GM21515 (cell line): ENCODE data around the gene TRIM25.

Experiments used
- ATAC-seq: cut with Tn5 transposase; IDR thresholded peaks from one replicate; pipeline ENCODE4 v1.9.1; 2021; ENCODE audit not compliant: unreplicated experiment

TRIM25 gene

DNA sequence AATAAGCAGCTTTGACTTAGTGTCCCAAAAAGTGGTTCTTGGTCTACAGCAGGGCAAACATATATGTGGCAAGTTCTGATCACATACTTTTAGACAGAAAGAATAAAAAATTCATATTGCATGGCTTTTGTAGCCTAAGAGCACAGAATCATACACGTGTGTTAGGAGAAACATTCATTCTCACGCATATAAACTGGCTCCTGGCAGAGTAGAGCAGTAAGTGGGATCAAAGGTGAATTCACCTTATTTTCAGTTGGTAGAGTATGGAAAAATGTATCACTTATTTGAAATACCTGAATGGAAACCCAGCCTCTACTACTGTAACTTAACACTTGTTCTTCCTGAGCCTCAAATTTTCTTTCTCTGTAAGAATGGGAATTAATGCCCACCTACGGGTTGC is 45.1 kb downstream of the TRIM25 start:
- no peak for ATAC-seq

DNA sequence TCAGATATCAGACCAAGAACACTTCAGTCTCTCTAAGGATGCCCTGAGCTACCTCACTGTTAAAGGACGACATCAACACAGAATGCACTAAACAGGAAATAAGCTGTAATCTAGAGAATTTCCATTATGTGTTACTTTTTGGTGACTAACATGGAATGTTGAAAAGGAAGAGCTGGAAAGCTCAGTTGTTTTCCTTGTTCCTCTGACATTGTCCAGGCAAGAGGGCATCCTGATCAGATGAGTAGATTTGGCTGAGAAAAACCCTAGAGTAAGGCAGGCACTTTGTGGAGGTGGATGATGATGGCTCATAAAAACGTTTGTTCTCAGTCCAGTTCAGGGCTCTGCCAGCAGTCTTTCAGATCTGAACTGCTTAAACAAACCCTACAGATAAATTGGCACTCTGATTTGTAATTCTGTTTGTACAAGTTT is 45.9 kb downstream of the TRIM25 start:
- ATAC-seq = no peak

DNA sequence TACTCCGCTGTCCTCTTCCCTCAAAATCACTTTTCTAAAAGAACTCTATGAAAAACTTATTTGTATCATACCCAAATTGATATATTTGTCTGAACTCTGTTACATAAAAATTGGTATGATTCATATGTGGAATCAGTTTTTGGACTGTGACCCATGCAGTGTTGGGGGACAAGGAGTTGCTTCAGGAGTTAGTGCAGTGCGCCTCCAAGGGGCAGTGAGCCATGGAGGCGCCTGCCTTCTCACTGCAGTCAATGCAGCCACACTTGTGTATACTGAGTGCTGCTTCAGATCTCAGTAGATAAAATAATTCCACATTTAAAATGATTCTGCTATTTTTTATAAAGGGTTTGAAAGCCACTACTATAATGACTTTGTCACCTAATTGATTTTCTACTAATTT is 47.4 kb downstream of the TRIM25 start:
- no peak for ATAC-seq

DNA sequence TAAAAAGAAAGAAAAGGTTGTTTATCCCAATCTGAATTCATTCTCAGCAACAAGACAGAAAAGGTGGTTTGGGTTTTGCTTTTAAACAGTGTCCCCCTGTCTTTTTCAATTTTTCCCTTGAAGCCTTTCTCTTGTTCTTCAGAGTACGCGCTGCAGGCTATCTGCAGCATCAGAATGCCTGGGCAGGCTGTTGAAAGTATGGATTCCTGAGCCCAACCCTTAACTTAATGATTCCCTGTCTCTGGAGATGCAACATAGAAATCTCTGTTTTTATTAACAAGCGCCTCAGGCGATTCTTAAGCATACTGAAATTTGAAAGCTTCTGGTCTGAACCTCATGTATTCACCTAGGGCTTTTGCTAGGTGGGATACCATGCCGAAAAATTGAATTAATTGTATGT is 47.8 kb downstream of the TRIM25 start:
- ATAC-seq = no peak

DNA sequence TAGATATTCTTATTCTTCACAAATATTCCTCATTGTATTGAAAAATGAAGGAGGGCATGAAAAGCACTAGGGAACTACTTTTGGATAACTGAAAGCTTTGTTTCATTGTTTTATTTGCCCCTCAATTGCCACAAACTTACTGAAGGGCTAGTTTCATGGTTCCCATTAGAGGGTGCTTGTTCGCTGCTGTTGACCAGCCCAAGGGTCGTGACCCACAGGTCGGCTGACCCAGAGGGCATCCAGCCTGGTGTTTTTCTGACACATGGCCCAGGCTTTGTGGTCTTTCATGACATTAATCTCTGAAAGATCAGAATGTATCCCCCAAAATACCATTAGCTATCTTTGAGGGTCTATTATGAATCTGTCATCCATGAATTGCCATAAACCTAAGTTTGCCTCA is 49.9 kb downstream of the TRIM25 start:
- ATAC-seq = no peak

DNA sequence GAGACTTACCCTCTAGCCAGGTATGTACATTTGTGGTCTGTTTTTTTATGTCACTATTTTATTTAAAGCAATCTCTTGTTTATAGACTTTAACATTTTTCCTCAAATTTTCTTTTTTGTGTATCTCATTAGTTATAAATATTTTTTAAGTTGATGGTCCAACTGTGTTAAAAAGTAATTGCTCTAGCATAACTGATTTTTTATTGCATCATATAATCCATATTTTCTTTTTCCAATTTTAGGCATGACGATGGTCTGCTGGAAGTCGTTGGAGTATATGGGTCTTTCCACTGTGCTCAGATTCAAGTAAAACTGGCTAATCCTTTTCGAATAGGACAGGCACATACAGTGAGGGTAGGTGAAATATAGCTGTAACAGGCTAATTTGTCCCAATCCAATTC is 52.0 kb downstream of the TRIM25 start:
- ATAC-seq = no peak

DNA sequence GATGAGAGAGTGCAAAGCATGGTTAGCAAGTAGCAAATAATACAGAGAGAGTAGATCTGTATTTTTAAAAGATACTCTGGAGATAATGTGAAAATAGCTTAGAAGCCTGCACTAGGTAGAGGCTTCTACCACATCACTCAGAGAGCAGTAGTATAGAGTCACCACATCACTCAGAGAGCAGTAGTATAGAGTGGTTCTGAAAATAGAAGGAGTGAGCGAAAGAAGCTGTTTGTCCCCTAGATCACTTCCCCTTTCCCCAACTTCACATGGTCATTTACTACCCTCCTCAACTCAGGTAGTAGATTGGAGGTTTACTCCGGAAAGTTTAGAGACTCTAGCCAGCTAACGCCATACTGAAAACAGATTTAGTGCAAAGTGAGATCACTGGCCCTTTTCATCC is 62.8 kb downstream of the TRIM25 start:
- no peak for ATAC-seq

DNA sequence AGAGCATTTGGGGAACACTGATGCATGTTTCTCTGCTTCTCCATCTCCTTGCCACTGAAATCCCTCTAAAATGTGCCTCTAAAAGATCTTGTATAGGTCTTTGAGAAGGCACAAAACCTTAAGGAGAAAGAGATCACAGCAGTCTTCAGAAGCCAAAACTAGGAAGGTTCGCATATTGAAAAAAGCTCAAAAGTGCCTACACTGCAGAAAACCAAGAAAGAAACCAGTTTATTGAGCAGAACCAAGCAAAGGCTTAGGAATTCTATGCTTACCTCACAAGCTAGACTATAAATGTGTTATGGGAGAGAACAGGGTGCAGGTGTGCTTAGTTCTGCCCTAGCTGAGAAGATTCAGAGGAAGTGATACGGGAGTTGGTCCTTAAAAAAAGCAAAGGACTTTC is 63.3 kb downstream of the TRIM25 start:
- ATAC-seq = no peak

DNA sequence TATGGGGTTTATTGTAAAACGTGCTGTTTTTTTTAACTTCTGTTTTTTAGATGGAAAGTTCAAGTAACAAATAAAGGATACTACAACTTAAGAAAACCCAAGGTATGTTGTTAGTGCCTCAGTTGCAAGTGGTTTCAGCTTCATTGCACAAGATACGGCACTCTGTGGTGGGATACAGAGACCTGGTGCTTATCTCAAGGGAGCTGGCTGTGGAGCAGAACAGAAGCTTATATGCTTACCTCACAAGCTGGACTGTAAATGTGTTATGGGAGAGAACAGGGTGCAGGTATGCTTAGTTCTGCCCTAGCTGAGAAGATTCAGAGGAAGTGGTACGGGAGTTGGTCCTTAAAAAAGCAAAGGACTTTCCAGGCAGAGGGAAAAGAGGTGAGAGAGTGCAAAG is 64.7 kb downstream of the TRIM25 start:
- no peak for ATAC-seq

DNA sequence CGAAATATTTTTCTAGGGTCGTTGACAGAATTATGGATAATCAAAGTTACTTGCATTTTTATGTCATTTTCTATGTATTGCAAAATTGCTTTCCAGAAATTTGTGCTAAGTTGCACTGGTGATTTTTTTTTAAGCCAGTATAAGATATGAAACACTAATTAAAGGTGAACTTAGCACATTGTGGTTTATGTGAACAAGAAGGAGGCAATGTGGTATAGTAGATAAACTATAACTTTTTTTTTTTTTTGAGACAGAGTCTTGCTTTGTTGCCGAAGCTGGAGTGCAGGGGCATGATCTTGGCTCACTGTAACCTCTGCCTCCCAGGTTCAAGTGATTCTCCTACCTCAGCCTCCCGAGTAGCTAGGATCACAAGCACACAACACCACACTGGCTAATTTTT is 66.7 kb downstream of the TRIM25 start:
- ATAC-seq = no peak

DNA sequence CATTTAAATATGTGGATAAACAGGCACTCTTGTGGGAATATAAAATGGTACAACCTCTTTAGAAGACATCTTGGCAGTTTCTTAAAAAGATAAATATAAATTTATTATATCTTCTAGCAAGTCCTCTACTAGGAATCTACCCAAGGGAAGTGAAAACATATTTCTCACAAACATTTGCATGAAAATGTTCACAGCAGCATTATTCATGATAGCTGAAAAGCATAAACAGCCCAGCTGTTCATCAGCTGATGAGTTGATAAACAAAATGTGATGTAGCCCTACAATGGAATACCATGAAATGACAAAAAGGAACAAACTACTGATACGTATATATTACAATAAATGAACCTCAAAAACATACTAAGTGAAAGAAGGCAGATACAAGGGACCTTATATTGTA is 67.9 kb downstream of the TRIM25 start:
- ATAC-seq = no peak

DNA sequence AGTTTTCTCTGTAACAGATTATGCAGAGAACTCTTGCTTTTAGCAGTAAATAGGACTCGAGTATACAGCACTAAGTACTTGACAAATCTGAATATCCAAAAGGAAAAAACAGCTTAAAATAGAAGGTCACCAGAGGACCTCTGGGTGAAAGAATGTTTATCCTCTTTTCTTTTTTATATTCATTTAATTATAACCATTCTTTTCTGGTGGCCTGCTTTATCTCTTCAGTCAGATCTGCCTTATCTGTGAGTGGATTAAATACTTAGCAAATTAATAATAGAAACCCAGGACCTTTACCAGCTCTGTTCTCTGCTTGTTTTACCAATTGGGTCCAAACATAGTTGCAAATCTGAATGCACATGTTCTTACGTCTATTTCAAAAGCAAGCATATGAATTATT is 71.3 kb downstream of the TRIM25 start:
- ATAC-seq = no peak

DNA sequence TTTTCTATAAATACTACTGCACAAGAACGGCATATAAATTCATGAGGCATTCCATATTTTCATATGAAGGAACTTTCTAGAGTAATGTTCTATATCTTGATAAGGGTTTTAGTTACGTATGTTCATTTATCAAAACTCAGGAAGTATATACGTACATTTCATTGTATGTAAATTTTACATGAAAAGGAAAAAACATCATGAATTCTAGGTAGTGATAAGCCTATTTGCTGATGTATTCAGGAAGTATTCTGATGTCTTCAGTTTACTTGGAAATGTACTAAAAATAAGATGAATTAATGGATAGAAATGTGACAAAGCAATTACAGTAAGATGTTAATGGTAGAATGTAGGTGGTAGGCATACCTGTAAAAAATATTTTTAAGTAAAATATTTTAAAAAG is 75.2 kb downstream of the TRIM25 start:
- ATAC-seq = no peak
